CD4-positive, alpha-beta T cell treated with Interleukin-6 for 4 hours (primary cell): ENCODE data around the gene FAM117B.

ENCODE experiments used
- DNase-seq: peaks from one replicate; pipeline ENCODE4 v3.0.0-alpha.2; 2020; ENCODE audit warnings: mixed read lengths

The FAM117B gene

GRCh38 chr2:202634556-202635427, at the start of gene FAM117B:
Gene FAM117B, plus strand, starts transcription at chr2:202634969. Its CDS starts 219 bp downstream, at chr2:202635188.
- peak; percentile 99 for DNase-seq

- DNase-seq: peak; percentile 74
Observed at GRCh38 chr2:202588647-202589581, 45.9 kb upstream of the FAM117B start.

GRCh38 chr2:202589582-202589949, 45.2 kb upstream of the FAM117B start:
- DNase-seq: no peak

GRCh38 chr2:202592566-202592965, 42.2 kb upstream of the FAM117B start:
- DNase-seq: no peak

- DNase-seq: no peak
Observed at GRCh38 chr2:202599105-202599504, 35.7 kb upstream of the FAM117B start.

- DNase-seq: no peak
Observed at GRCh38 chr2:202599911-202600310, 34.9 kb upstream of the FAM117B start.

GRCh38 chr2:202604699-202605098, 30.1 kb upstream of the FAM117B start:
- no peak for DNase-seq

- no peak for DNase-seq
Observed at GRCh38 chr2:202605174-202605573, 29.6 kb upstream of the FAM117B start.

- DNase-seq: no peak
Observed at GRCh38 chr2:202608142-202608852, 26.5 kb upstream of the FAM117B start.

- DNase-seq: no peak
Observed at GRCh38 chr2:202609381-202610145, 25.2 kb upstream of the FAM117B start.

- DNase-seq: no peak
Observed at GRCh38 chr2:202610380-202610779, 24.4 kb upstream of the FAM117B start.

GRCh38 chr2:202612145-202612544, 22.6 kb upstream of the FAM117B start:
- no peak for DNase-seq

GRCh38 chr2:202613479-202613878, 21.3 kb upstream of the FAM117B start:
- DNase-seq: no peak

GRCh38 chr2:202624133-202624532, 10.6 kb upstream of the FAM117B start:
- DNase-seq: no peak

- DNase-seq: no peak
Observed at GRCh38 chr2:202627042-202627441, 7.7 kb upstream of the FAM117B start.

GRCh38 chr2:202628646-202629198, 6.0 kb upstream of the FAM117B start:
- no peak for DNase-seq

- DNase-seq: no peak
Observed at GRCh38 chr2:202632682-202633290, 2.0 kb upstream of the FAM117B start.

- no peak for DNase-seq
Observed at GRCh38 chr2:202633470-202633869, 1.3 kb upstream of the FAM117B start.

GRCh38 chr2:202635428-202636212, 851 bp downstream of the FAM117B start:
- DNase-seq: peak; percentile 94

- no peak for DNase-seq
Observed at GRCh38 chr2:202636213-202636513, 1.4 kb downstream of the FAM117B start.

- DNase-seq: no peak
Observed at GRCh38 chr2:202638721-202639120, 4.0 kb downstream of the FAM117B start.
